ENCODE results near the gene NYNRIN. TPM values are rescaled to one million over a fixed set of nuclear protein-coding genes. Genes with fewer than 3 reads are reported as not detected.
"Not testable (repeated sequence)": the region's sequence is repeated elsewhere in the genome, so short reads cannot be mapped to it uniquely, and the experiment has no call there.

Gene NYNRIN
- total RNA-seq, 1 experiment from 2014 or later, result 2.7 TPM

DNA sequence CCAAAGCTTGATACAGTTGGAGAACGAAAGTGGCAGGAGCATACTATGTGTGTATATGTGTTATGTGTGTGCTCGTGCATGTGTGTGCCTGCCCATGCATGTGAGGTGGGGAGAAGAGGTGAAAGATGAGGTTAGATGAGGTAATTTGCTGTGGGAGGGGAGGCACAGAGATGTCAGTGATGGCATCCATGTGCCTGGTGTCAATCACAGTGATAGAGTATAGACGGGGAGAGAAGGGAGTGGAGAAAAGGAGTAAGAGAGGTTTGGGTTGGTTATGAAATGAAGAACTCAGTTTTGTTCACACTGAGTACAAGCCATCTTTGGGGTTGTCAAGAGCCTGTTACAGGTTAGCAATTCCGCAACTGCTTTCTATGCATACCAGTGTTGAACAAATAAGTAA lies 14.6 kb upstream of the NYNRIN start:
- no peak overlapping the region for H3K4me2 ChIP-seq (ENCODE audit: low read length)
- H3K4me1 ChIP-seq (ENCODE audit: insufficient read depth, low read length), result no peaks in the 10 kb centered on the region
- no peak for ATAC-seq
- intact Hi-C loops (cut with micrococcal nuclease), result no loop called here
- H3K27ac ChIP-seq (ENCODE audit: low read length), result no peak overlapping the region
- ChIA-PET POLR2A (ENCODE audit: unreplicated experiment) (no interaction called here), CTCF (no interaction called here)
- BruUV-seq (replicated peaks), result no TSS peak
- H3K9me2 ChIP-seq (replicated peaks; ENCODE audit: low read length), result no peaks in the 10 kb centered on the region
- TF ChIP-seq EZH2 (IDR thresholded peaks at IDR 0.05; ENCODE audit: low read length, unreplicated experiment), result no peak
- TF ChIP-seq, protein P1, sequence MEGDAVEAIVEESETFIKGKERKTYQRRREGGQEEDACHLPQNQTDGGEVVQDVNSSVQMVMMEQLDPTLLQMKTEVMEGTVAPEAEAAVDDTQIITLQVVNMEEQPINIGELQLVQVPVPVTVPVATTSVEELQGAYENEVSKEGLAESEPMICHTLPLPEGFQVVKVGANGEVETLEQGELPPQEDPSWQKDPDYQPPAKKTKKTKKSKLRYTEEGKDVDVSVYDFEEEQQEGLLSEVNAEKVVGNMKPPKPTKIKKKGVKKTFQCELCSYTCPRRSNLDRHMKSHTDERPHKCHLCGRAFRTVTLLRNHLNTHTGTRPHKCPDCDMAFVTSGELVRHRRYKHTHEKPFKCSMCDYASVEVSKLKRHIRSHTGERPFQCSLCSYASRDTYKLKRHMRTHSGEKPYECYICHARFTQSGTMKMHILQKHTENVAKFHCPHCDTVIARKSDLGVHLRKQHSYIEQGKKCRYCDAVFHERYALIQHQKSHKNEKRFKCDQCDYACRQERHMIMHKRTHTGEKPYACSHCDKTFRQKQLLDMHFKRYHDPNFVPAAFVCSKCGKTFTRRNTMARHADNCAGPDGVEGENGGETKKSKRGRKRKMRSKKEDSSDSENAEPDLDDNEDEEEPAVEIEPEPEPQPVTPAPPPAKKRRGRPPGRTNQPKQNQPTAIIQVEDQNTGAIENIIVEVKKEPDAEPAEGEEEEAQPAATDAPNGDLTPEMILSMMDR (conservative IDR thresholded peaks at IDR 0.05; ENCODE audit: low read depth, low read length), result no peak
- no peak for TF ChIP-seq EZH2phosphoT487 (IDR thresholded peaks at IDR 0.05; ENCODE audit: borderline replicate concordance, low read length)
- no peak overlapping the region for H2AFZ ChIP-seq (ENCODE audit: low read length)
- no peaks in the 10 kb centered on the region for H3F3A ChIP-seq (ENCODE audit: low read length, unreplicated experiment)
- no peak overlapping the region for H3K9ac ChIP-seq (ENCODE audit: low read length)
- no peaks in the 10 kb centered on the region for H3K79me2 ChIP-seq (ENCODE audit: low read length)
- no peaks in the 10 kb centered on the region for H3K27me3 ChIP-seq (ENCODE audit: low read length)
- no peak for DNase-seq
- no peaks in the 10 kb centered on the region for H3K9me3 ChIP-seq (ENCODE audit: low read length)
- no peak overlapping the region for H3K4me3 ChIP-seq (ENCODE audit: low read length)
- H4K20me1 ChIP-seq (ENCODE audit: low read length), result no peaks in the 10 kb centered on the region
- no peaks in the 10 kb centered on the region for H3K36me3 ChIP-seq (ENCODE audit: low read depth, low read length)

- TF ChIP-seq, protein P1 (conservative IDR thresholded peaks at IDR 0.05; ENCODE audit: low read depth, low read length), result no peak
- TF ChIP-seq EZH2 (IDR thresholded peaks at IDR 0.05; ENCODE audit: low read length, unreplicated experiment), result no peak
- TF ChIP-seq EZH2phosphoT487 (IDR thresholded peaks at IDR 0.05; ENCODE audit: borderline replicate concordance, low read length), result no peak
- Histone ChIP-seq H3K27me3 (ENCODE audit: low read length) (no peaks in the 10 kb centered on the region), H3K27ac (ENCODE audit: low read length) (no peak overlapping the region), H3K9me2 (replicated peaks; ENCODE audit: low read length) (no peaks in the 10 kb centered on the region), H3K79me2 (ENCODE audit: low read length) (no peaks in the 10 kb centered on the region), H3K36me3 (ENCODE audit: low read depth, low read length) (no peaks in the 10 kb centered on the region), H3K9ac (ENCODE audit: low read length) (no peak overlapping the region), H2AFZ (ENCODE audit: low read length) (no peak overlapping the region), H3K4me2 (ENCODE audit: low read length) (no peak overlapping the region), H4K20me1 (ENCODE audit: low read length) (no peaks in the 10 kb centered on the region), H3K4me3 (ENCODE audit: low read length) (no peak overlapping the region), H3K9me3 (ENCODE audit: low read length) (no peaks in the 10 kb centered on the region), H3F3A (ENCODE audit: low read length, unreplicated experiment) (no peaks in the 10 kb centered on the region), H3K4me1 (ENCODE audit: insufficient read depth, low read length) (no peaks in the 10 kb centered on the region)
- BruUV-seq (replicated peaks), result no TSS peak
- ChIA-PET POLR2A (ENCODE audit: unreplicated experiment) (no interaction called here), CTCF (no interaction called here)
- no peak for ATAC-seq
- intact Hi-C loops (cut with micrococcal nuclease), result no loop called here
- no peak for DNase-seq
Observed at GRCh38 chr14:24385524-24385923, 13.3 kb upstream of the NYNRIN start.

- Histone ChIP-seq H3K9ac (ENCODE audit: low read length) (no peak overlapping the region), H3K4me1 (ENCODE audit: insufficient read depth, low read length) (peaks cover 8% of the 10 kb centered on the region), H3K36me3 (ENCODE audit: low read depth, low read length) (no peaks in the 10 kb centered on the region), H2AFZ (ENCODE audit: low read length) (no peak overlapping the region), H3K4me3 (ENCODE audit: low read length) (no peak overlapping the region), H3K9me2 (replicated peaks; ENCODE audit: low read length) (no peaks in the 10 kb centered on the region), H3K79me2 (ENCODE audit: low read length) (no peaks in the 10 kb centered on the region), H3K27me3 (ENCODE audit: low read length) (no peaks in the 10 kb centered on the region), H4K20me1 (ENCODE audit: low read length) (no peaks in the 10 kb centered on the region), H3K27ac (ENCODE audit: low read length) (no peak overlapping the region), H3F3A (ENCODE audit: low read length, unreplicated experiment) (no peaks in the 10 kb centered on the region), H3K9me3 (ENCODE audit: low read length) (no peaks in the 10 kb centered on the region), H3K4me2 (ENCODE audit: low read length) (no peak overlapping the region)
- ChIA-PET POLR2A (ENCODE audit: unreplicated experiment) (no interaction called here), CTCF (no interaction called here)
- TF ChIP-seq, protein P1 (conservative IDR thresholded peaks at IDR 0.05; ENCODE audit: low read depth, low read length), result no peak
- no peak for DNase-seq
- no TSS peak for BruUV-seq (replicated peaks)
- intact Hi-C loops (cut with micrococcal nuclease), result no loop called here
- no peak for ATAC-seq
Observed at GRCh38 chr14:24387009-24387345, 11.8 kb upstream of the NYNRIN start.

- H3K9me2 ChIP-seq (replicated peaks; ENCODE audit: low read length); H3K9me3 ChIP-seq (ENCODE audit: low read length); H3K27me3 ChIP-seq (ENCODE audit: low read length); H2AFZ ChIP-seq (ENCODE audit: low read length); POLR2A ChIA-PET (ENCODE audit: unreplicated experiment); H4K20me1 ChIP-seq (ENCODE audit: low read length); H3K4me2 ChIP-seq (ENCODE audit: low read length); H3K36me3 ChIP-seq (ENCODE audit: low read depth, low read length); H3K27ac ChIP-seq (ENCODE audit: low read length); H3K9ac ChIP-seq (ENCODE audit: low read length); H3F3A ChIP-seq (ENCODE audit: low read length, unreplicated experiment); H3K79me2 ChIP-seq (ENCODE audit: low read length); DNase-seq; CTCF ChIA-PET; BruUV-seq (replicated peaks); ATAC-seq; H3K4me3 ChIP-seq (ENCODE audit: low read length); intact Hi-C loops (cut with micrococcal nuclease): not testable (repeated sequence)
- H3K4me1 ChIP-seq (ENCODE audit: insufficient read depth, low read length), result peaks cover 11% of the 10 kb centered on the region
Observed at GRCh38 chr14:24387579-24387978, 11.2 kb upstream of the NYNRIN start.

Data from PC-3 (cell line).